ENCODE measurements around the gene TNK2. TPM values are rescaled to one million over a fixed set of nuclear protein-coding genes. Genes with fewer than 3 reads are reported as not detected.
A peak's percentile ranks its signal among the peaks of the same experiment; 100 is the strongest.

The TNK2 gene
- total RNA-seq, 4 donors from 2014 or later: 42.3 to 105 (median 53.1) TPM

DNA sequence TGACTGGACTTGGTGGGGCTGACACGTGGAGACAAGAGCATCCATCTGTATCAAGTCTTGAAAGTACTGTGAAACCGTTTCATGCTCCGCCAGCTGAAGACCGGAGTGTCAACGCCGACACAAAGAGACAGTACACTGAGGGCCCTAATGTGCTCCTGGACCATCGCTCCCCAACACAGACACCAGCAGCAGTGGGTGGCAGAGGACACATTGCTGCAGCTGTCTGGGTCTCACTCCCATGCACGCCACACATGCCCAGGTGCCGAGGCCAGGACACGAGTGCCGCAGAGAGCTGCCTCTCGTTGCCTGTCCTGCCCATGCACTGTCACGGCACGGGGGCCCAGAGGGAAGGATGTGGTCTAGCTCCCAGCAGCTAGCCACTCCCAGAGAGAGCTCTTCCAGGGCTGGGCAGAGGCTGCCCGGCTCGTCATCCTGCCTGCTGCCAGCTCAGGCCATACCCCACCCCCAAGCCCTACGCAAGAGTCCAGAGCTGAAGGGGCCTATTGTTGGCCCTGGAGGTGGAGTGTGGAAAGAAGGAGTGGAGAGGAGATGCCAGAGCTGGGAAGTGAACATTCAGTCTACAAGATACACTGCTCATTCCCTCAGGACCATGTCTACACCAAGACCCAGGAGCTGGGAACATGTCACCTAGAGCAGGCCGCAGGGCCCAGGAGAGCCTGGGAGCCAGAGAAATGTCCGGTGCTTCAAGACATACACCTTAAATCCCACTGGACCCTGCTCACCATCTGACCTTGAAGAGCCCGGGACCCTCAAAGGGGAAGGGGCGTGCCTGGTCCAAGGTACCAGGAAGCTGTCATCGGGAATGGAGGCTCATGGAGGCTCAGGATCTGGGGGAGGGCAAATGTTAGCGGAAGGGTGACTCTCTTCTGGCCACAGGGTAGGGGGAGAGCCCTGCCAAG lies 7.7 kb downstream of the TNK2 start:
- intact Hi-C loops (cut with DNase I; ENCODE audit: low total_unique reads): no loop called here
- H3K4me3 ChIP-seq (ENCODE audit: low read depth, poor library complexity, severe bottlenecking): no peak overlapping the region
- WGBS, 2 donors: 65 to 85% methylated on average over 16 to 20 of the region's 23 CpGs
- no peak for TF ChIP-seq POLR2A (IDR thresholded peaks at IDR 0.05)
- TF ChIP-seq, protein P1, sequence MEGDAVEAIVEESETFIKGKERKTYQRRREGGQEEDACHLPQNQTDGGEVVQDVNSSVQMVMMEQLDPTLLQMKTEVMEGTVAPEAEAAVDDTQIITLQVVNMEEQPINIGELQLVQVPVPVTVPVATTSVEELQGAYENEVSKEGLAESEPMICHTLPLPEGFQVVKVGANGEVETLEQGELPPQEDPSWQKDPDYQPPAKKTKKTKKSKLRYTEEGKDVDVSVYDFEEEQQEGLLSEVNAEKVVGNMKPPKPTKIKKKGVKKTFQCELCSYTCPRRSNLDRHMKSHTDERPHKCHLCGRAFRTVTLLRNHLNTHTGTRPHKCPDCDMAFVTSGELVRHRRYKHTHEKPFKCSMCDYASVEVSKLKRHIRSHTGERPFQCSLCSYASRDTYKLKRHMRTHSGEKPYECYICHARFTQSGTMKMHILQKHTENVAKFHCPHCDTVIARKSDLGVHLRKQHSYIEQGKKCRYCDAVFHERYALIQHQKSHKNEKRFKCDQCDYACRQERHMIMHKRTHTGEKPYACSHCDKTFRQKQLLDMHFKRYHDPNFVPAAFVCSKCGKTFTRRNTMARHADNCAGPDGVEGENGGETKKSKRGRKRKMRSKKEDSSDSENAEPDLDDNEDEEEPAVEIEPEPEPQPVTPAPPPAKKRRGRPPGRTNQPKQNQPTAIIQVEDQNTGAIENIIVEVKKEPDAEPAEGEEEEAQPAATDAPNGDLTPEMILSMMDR (IDR thresholded peaks at IDR 0.05): no peak
- no peak for DNase-seq (ENCODE audit: low spot score in 2 of 2)

DNA sequence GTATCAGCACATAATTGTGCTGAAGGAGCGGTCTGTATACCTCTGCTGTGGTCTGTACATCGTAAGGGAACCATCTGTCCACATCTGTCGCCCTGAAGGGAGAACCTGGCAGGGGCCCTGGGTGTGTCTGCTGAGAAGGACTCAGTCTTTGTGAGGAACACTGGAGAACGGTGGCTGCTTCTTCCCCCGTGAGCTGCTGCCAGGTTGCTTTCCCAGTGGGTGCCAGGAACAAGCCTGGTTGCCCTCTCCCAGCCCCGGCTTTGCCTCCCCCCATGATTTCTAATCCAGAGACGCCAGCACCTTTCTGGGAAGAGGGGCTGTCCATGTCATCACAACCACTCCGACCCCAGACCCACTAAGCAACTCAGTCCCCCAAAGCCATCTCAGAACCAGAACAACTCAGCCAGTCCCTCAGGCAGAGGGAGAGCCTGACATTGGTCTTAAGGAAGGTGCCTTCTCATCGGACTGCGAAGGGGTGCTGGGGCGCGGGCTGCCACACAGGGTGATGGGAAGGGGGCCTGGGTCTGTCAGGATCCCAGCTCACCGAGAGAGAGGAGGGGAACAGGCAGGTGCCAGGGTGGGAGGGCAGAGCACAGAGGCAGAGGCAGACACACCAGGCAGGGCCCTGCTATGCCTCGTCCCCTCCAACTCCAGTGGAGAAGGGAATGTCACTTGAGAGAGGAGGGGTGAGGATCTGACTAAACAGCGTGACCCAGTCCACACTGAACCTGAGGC lies 8.5 kb downstream of the TNK2 start:
- no peak for DNase-seq (ENCODE audit: low spot score in 2 of 2)
- TF ChIP-seq POLR2A (IDR thresholded peaks at IDR 0.05): no peak
- TF ChIP-seq, protein P1 (IDR thresholded peaks at IDR 0.05): no peak
- WGBS, 2 donors: 86 to 87% methylated on average over 14 to 15 of the region's 15 CpGs
- no peak overlapping the region for H3K4me3 ChIP-seq (ENCODE audit: low read depth, poor library complexity, severe bottlenecking)
- intact Hi-C loops (cut with DNase I; ENCODE audit: low total_unique reads): no loop called here

DNA sequence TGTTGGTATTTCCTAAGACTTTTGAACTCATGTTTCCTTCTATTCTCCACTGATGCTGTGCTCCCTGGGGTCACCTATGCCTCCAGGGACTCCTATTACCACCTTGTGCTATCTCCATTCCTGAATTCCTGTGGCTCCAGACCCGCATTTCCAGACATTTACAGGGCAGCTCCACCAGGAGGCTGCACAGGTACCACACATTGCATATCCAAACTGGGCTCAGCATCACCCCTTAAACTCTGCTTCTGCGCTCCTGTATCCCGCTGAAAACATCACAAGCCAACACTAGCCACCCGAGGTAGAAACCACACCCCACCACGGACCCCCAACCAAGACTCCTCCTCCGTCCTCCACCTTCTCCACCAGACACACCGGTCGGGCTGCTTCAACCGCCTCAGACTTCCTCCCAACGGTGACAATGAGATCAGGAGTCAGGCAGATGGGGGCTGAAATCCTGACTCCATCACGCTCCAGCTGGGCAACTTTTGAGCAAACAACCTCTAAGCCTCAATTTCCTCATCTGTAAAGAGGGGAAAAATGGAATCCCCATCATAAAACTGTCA lies 10.4 kb downstream of the TNK2 start:
- no peak for DNase-seq (ENCODE audit: low spot score in 2 of 2)
- 61 to 64% methylated on average over 11 of the region's 11 CpGs for WGBS, 2 donors

DNA sequence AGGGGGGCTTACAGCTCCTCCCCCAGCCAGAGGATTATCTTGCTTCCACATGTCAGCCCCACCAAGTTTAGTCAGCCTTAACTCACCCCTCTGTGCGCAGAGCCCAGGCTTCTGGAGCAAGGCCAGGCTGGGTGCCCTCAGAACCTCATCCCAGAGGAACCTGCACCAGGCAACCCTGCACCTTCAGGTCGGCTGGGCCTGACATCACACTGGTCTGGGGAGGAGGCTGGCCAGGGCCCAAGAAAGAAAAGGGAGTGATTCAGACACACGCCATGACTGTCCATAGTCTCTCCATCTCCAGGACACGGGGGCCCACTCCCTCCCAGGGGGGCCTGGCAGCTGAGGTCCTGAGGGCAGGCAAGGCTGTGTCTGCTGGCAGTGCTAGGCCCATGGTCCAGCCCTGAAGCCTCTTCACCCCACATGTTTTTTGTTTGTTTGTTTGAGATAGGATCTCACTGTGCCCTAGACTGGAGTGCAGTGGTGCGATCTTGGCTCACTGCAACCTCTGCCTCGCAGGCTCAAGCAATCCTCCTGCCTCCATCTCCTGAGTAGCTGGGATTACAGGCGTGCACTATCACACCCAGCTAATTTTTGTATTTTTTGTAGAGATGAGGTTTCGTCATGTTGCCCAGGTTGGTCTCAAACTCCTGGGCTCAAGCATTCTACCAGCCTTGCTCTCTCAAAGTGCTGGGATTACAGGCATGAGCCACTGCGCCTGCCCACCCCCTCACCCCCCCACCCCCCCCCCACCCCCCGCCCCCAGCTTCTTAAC lies 11.1 kb downstream of the TNK2 start:
- TF ChIP-seq, protein P1 (IDR thresholded peaks at IDR 0.05): no peak
- no peak for TF ChIP-seq POLR2A (IDR thresholded peaks at IDR 0.05)
- no peak for DNase-seq (ENCODE audit: low spot score in 2 of 2)
- no peak overlapping the region for H3K4me3 ChIP-seq (ENCODE audit: low read depth, poor library complexity, severe bottlenecking)
- intact Hi-C loops (cut with DNase I; ENCODE audit: low total_unique reads): no loop called here
- WGBS, 2 donors: 41 to 53% methylated on average over 10 of the region's 10 CpGs

More for the DNA sequence above, 10.4 kb downstream of the TNK2 start:
- intact Hi-C loops (cut with DNase I; ENCODE audit: low total_unique reads): no loop called here
- no peak overlapping the region for H3K4me3 ChIP-seq (ENCODE audit: low read depth, poor library complexity, severe bottlenecking)
- no peak for TF ChIP-seq POLR2A (IDR thresholded peaks at IDR 0.05)
- TF ChIP-seq, protein P1 (IDR thresholded peaks at IDR 0.05): no peak

DNA sequence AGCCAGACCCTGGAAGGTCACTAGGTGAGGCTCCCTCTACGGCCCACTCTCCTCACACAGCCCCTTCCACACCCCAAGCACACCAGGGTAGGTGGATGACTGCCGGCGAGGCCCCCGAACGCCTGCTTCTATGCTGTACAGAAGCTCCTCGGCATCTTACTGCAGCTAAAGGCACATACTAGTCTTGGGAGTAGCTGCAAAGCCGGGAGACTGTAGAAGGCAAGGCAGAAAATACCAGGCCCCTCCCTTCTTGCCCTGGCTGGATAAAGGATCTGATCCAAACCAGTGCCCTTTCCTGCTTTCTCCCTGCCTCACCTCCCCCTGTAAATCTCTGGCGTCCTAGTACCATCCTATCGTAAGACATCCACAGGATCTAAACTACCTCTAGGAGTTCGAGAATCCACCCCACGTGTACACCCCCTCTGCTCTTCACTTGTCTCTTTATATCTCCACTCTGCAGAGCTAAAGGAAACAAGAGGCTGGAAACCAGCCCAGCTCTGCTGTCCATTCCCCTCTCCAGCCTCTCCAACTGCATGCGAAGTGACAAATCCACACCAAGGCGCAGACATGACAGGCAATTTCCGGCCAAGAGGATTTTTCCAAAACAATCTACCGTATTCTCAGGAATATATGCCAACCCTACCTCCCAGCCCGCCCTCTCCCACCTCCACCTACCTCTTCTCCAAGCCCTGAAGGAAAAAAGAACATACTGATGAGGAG lies 11.8 kb downstream of the TNK2 start:
- H3K4me3 ChIP-seq (ENCODE audit: low read depth, poor library complexity, severe bottlenecking): peak overlapping the region; percentile 37
- intact Hi-C loops (cut with DNase I; ENCODE audit: low total_unique reads): no loop called here
- 13 to 15% methylated on average over 15 to 16 of the region's 16 CpGs for WGBS, 2 donors
- TF ChIP-seq POLR2A (IDR thresholded peaks at IDR 0.05): no peak
- TF ChIP-seq, protein P1 (IDR thresholded peaks at IDR 0.05): no peak
- DNase-seq (ENCODE audit: low spot score in 2 of 2): no peak
